OCI-LY7 (cell line): Measurements from ENCODE around the gene SMIM17.

Experiments used
- EZH2phosphoT487 ChIP-seq: fragments of 200-600 bp; sonication (generic); IDR thresholded peaks from 2 replicates; pipeline ENCODE4 v1.6.1; 2018; ENCODE audit warnings: low read depth, borderline replicate concordance, mild to moderate bottlenecking, mixed run types, antibody characterized with exemption, low read length, moderate library complexity, mixed read lengths
- TF ChIP-seq, protein P1 (sequence below): fragments of 200-600 bp; sonication (generic); conservative IDR thresholded peaks from 2 replicates; pipeline ENCODE4 v1.5.1; 2014; ENCODE audit warnings: mild to moderate bottlenecking, antibody characterized with exemption, low read length, moderate library complexity, mixed read lengths

DNA sequence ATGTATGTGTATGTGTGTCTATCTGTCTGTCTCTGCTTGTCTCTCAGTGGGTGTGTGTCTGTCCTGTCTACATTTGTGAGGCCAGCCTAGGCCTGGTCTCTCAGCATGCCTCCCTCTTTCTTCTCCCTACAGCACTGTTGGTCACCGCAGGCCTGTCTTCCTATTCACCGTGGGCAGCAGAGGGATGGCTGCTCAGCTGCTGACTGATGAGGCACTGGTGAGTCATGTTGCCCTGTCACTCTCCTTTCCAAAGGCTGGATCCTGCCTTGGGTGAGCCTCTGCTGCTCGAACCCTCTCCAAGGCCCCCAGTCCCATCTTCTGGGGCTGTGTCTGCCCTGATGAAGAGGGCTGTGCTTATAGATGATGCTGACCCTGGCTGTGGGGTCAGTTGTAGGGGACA lies 41.6 kb upstream of the SMIM17 start:
- TF ChIP-seq, protein P1, sequence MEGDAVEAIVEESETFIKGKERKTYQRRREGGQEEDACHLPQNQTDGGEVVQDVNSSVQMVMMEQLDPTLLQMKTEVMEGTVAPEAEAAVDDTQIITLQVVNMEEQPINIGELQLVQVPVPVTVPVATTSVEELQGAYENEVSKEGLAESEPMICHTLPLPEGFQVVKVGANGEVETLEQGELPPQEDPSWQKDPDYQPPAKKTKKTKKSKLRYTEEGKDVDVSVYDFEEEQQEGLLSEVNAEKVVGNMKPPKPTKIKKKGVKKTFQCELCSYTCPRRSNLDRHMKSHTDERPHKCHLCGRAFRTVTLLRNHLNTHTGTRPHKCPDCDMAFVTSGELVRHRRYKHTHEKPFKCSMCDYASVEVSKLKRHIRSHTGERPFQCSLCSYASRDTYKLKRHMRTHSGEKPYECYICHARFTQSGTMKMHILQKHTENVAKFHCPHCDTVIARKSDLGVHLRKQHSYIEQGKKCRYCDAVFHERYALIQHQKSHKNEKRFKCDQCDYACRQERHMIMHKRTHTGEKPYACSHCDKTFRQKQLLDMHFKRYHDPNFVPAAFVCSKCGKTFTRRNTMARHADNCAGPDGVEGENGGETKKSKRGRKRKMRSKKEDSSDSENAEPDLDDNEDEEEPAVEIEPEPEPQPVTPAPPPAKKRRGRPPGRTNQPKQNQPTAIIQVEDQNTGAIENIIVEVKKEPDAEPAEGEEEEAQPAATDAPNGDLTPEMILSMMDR: no peak
- TF ChIP-seq EZH2phosphoT487: no peak
